HepG2 (cell line): Measurements from ENCODE around the gene MYO10. TPM values are rescaled to one million over a fixed set of nuclear protein-coding genes. Genes with fewer than 3 reads are reported as not detected.

Source experiments
- ATAC-seq: fragments of 200-7000 bp; cut with Tn5 transposase; 3 replicates; pipeline ENCODE4 v1.9.1; 2020; ENCODE audit warnings: mild to moderate bottlenecking, moderate library complexity
- BruUV-seq: library from RNA; stranded (reverse); fragments of 400-500 nt; replicated peaks from 2 replicates; lab custom pipeline; 2021; lab: Mats Ljungman, UMichigan
- CTCF ChIA-PET: fragments of 300-600 bp; formaldehyde crosslinking; extraction: SDS; loops from one replicate; lab custom pipeline; 2021; ENCODE audit warnings: low total read pairs, inconsistent platforms, low intra/inter-chr PET ratio; lab: Yijun Ruan, JAX
- POLR2A ChIA-PET: fragments of 350-600 bp; sonication (Branson Sonifier 250); formaldehyde crosslinking; loops from one replicate; lab custom pipeline; 2020; ENCODE audit warnings: antibody characterized with exemption, inconsistent platforms; lab: Yijun Ruan, JAX
- DNase-seq: peaks from one replicate; pipeline ENCODE4 v3.0.0-alpha.2; 2015; ENCODE audit warnings: low spot score
- FAIRE-seq: peaks from 3 replicates; lab custom pipeline; 2011; peaks lifted over from hg19 to GRCh38; lab: Jason Lieb, UNC
- H2AFZ ChIP-seq: one replicate; pipeline ENCODE4 v1.6.1; 2011; ENCODE audit warnings: low read length, inconsistent platforms
- H3K27ac ChIP-seq: fragments of 300-600 bp; 3 replicates; pipeline ENCODE4 v1.8.0; 2011; ENCODE audit warnings: mixed run types, mild to moderate bottlenecking, mixed read lengths, low read length, inconsistent platforms; ENCODE audit not compliant: insufficient read depth; ENCODE audit errors: extremely low read length
- H3K27me3 ChIP-seq, 2 experiments: fragments of 200-600 bp in 1 of 2; 2 replicates in 1 of 2; 3 replicates in 1 of 2; pipeline versions ENCODE4 v1.6.0 to v1.8.0; 2011; ENCODE audit warnings: low read length in 2 of 2, mild to moderate bottlenecking in 2 of 2, moderate library complexity in 2 of 2, inconsistent platforms in 1 of 2; ENCODE audit not compliant: insufficient read depth in 2 of 2, control insufficient read depth in 1 of 2
- H3K36me3 ChIP-seq, 2 experiments: fragments of 200-600 bp in 1 of 2; replicated peaks in 1 of 2; 2 replicates in 1 of 2; 3 replicates in 1 of 2; pipeline versions ENCODE4 v1.5.1 to v1.8.0; 2011; ENCODE audit warnings: low read length in 2 of 2, inconsistent platforms in 1 of 2; ENCODE audit not compliant: insufficient read depth in 2 of 2, control insufficient read depth in 1 of 2
- H3K4me1 ChIP-seq: 2 replicates; pipeline ENCODE4 v1.5.1; 2012; ENCODE audit warnings: low read length, inconsistent platforms; ENCODE audit not compliant: insufficient read depth
- H3K4me2 ChIP-seq: 2 replicates; pipeline ENCODE4 v1.6.0; 2011; ENCODE audit warnings: low read depth, low read length, inconsistent platforms
- H3K4me3 ChIP-seq, 3 experiments: fragments of 200-600 bp in 1 of 3; sonication (generic), shearing (Covaris generic) in 1 of 3; replicated peaks in 1 of 3; 2 replicates each; pipeline ENCODE4 v1.5.1; 2011 to 2016; ENCODE audit warnings: low read length in 3 of 3, inconsistent platforms in 2 of 3, low read depth in 2 of 3, mild to moderate bottlenecking in 2 of 3, control low read depth in 1 of 3, mixed read lengths in 1 of 3; ENCODE audit not compliant: insufficient read depth in 1 of 3
- H3K79me2 ChIP-seq: one replicate; pipeline ENCODE4 v1.6.1; 2011; ENCODE audit warnings: low read length, inconsistent platforms; ENCODE audit not compliant: insufficient read depth
- H3K9ac ChIP-seq: 2 replicates; pipeline ENCODE4 v1.6.0; 2011; ENCODE audit warnings: mild to moderate bottlenecking, low read depth, low read length, inconsistent platforms; ENCODE audit not compliant: insufficient read depth
- H3K9me3 ChIP-seq: 2 replicates; pipeline ENCODE4 v1.5.1; 2012; ENCODE audit warnings: mild to moderate bottlenecking, low read length
- H4K20me1 ChIP-seq: 2 replicates; pipeline ENCODE4 v1.6.0; 2011; ENCODE audit warnings: inconsistent platforms, mild to moderate bottlenecking, low read length, moderate library complexity; ENCODE audit not compliant: insufficient read depth
- GMEB1 ChIP-seq: sonication (generic); formaldehyde crosslinking; IDR thresholded peaks from 2 replicates; pipeline ENCODE4 v1.5.1; 2020; ENCODE audit warnings: missing genetic modification reagents, mild to moderate bottlenecking, borderline replicate concordance
- SETDB1 ChIP-seq: sonication (generic); formaldehyde crosslinking; IDR thresholded peaks from 2 replicates; pipeline ENCODE4 v1.5.1; 2020; ENCODE audit warnings: missing genetic modification reagents, mild to moderate bottlenecking, borderline replicate concordance
- WGBS: methylation state at CpG from one replicate; pipeline ENCODE4 v1.1.6; 2017; ENCODE audit warnings: low lambda C conversion rate; 5-methylcytosine and 5-hydroxymethylcytosine counted together
- in situ Hi-C: cut with HindIII; loops from 2 replicates; pipeline ENCODE4 v1.10.0; 2017; ENCODE audit warnings: low pct_unique_long_range_greater_than_20kb; ENCODE audit not compliant: extremely low pct_ligation_motif_present
- intact Hi-C: fragments of 100-400 bp; cut with micrococcal nuclease; formaldehyde crosslinking; loops from one replicate; pipeline ENCODE4 v1.10.0; 2022; ENCODE audit not compliant: unreplicated experiment
- polyA plus RNA-seq, 8 experiments: library from polyadenylated mRNA; depleted of rRNA in 3 of 8; stranded (reverse) in 7 of 8; unstranded in 1 of 8; fragments of >200 nt; fragmentation: Illumina TruSeq in 4 of 8; extraction: Trizol in 4 of 8; gene quantifications; 2 replicates each; pipeline versions ENCODE4 v1.2.1 to v1.2.3, GENCODE V29; 2011 to 2016; ENCODE audit warnings: low read depth in 4 of 8, missing spikeins in 1 of 8, mixed read lengths in 1 of 8; ENCODE audit not compliant: insufficient read depth in 1 of 8
- total RNA-seq, 5 experiments: library from RNA; depleted of rRNA; stranded (reverse); fragments of >200 nt; fragmentation: Illumina TruSeq; extraction: Trizol; gene quantifications; 2 replicates each; pipeline ENCODE4 v1.2.3, GENCODE V29; 2016; ENCODE audit warnings: low read depth in 1 of 5
- TF ChIP-seq, protein P1 (sequence below): sonication (generic); formaldehyde crosslinking; IDR thresholded peaks from 2 replicates; pipeline ENCODE4 v1.4.0; 2020; ENCODE audit warnings: mild to moderate bottlenecking, missing genetic modification reagents

MYO10 gene
- total and polyA plus RNA-seq, 2 of the 13 experiments (the other 11 are each of a cell fraction or from before 2014, with no cell fraction given) = 4.5 to 14.0 TPM

DNA sequence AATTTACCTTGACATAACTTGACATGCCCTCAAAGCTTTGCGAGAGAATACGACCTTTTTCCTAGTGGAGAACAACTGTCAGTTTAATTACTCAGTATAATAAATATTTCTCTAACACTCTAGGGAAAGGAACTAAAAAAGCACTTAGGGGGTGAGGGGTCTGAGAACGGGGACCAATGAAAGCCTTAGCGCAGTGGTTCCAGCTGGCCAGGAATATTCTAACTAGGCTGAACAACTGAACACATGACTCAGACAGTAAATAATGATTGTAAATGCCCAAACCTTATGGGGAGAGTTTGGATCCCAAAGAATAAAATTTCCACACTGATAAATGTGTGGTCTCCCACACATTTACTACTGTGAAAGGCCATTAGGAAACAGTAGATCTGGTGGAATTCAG is 14.9 kb downstream of the MYO10 start:
- TF ChIP-seq SETDB1 (CRISPR knock-in tag) (no peak), GMEB1 (CRISPR knock-in tag) (no peak)
- TF ChIP-seq, protein P1, sequence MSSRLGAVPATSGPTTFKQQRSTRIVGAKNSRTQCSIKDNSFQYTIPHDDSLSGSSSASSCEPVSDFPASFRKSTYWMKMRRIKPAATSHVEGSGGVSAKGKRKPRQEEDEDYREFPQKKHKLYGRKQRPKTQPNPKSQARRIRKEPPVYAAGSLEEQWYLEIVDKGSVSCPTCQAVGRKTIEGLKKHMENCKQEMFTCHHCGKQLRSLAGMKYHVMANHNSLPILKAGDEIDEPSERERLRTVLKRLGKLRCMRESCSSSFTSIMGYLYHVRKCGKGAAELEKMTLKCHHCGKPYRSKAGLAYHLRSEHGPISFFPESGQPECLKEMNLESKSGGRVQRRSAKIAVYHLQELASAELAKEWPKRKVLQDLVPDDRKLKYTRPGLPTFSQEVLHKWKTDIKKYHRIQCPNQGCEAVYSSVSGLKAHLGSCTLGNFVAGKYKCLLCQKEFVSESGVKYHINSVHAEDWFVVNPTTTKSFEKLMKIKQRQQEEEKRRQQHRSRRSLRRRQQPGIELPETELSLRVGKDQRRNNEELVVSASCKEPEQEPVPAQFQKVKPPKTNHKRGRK (CRISPR knock-in tag) = no peak
- Histone ChIP-seq H3K79me2 (no peaks in the 10 kb centered on the region), H3K4me1 (no peaks in the 10 kb centered on the region), H3K4me3 (no peak overlapping the region), H3K36me3 (no peaks in the 10 kb centered on the region), H3K4me2 (no peak overlapping the region), H3K9ac (no peak overlapping the region), H3K27me3 (no peaks in the 10 kb centered on the region; a peak in 1 of 5 replicates), H3K9me3 (no peaks in the 10 kb centered on the region), H4K20me1 (no peaks in the 10 kb centered on the region), H2AFZ (no peak overlapping the region), H3K27ac (no peak overlapping the region)
- ChIA-PET CTCF (no interaction called here), POLR2A (no interaction called here)
- intact Hi-C loops (no loop called here), in situ Hi-C loops (no loop called here)
- 93% methylated on average over 4 of the region's 4 CpGs for WGBS
- FAIRE-seq (no peak), ATAC-seq (no peak), DNase-seq (no peak)
- no TSS peak for BruUV-seq
